Suprapubic skin (tissue), 4 donors: Measurements from ENCODE around the gene RBMX2. TPM values are rescaled to one million over a fixed set of nuclear protein-coding genes. Genes with fewer than 3 reads are reported as not detected.
"Not testable (repeated sequence)": the region's sequence is repeated elsewhere in the genome, so short reads cannot be mapped to it uniquely, and the experiment has no call there.

Source experiments
- DNase-seq, 2 donors: peaks; one replicate each; pipeline ENCODE4 v3.0.0-alpha.2; 2019; ENCODE audit warnings: low spot score in 2 of 2
- H3K27ac ChIP-seq: fragments of 200-600 bp; sonication (generic); one replicate; pipeline ENCODE4 v1.5.1; 2019
- H3K27me3 ChIP-seq: fragments of 200-600 bp; sonication (generic); one replicate; pipeline ENCODE4 v1.5.1; 2019
- H3K36me3 ChIP-seq: fragments of 200-600 bp; sonication (generic); one replicate; pipeline ENCODE4 v1.5.1; 2019
- H3K4me1 ChIP-seq: fragments of 200-600 bp; sonication (generic); one replicate; pipeline ENCODE4 v1.5.1; 2019
- H3K4me3 ChIP-seq: fragments of 200-600 bp; sonication (generic); one replicate; pipeline ENCODE4 v1.5.1; 2019; ENCODE audit warnings: mild to moderate bottlenecking
- H3K9me3 ChIP-seq: fragments of 200-600 bp; sonication (generic); one replicate; pipeline ENCODE4 v1.5.1; 2019
- EP300 ChIP-seq: sonication (generic); formaldehyde crosslinking; IDR thresholded peaks from one replicate; pipeline ENCODE4 v1.6.1; 2017; ENCODE audit warnings: antibody characterized with exemption
- POLR2A ChIP-seq, 2 donors: fragments of 450-650 bp; IDR thresholded peaks; one replicate each; pipeline ENCODE4 v1.6.1; 2017; ENCODE audit warnings: antibody characterized with exemption in 2 of 2, mild to moderate bottlenecking in 2 of 2, moderate library complexity in 2 of 2
- POLR2AphosphoS5 ChIP-seq, 3 donors: sonication (generic); formaldehyde crosslinking; IDR thresholded peaks; one replicate each; pipeline ENCODE4 v1.6.1; 2017; ENCODE audit warnings: antibody characterized with exemption in 3 of 3
- WGBS: methylation state at CpG from one replicate; pipeline ENCODE4 v1.1.5; 2018; 5-methylcytosine and 5-hydroxymethylcytosine counted together
- total RNA-seq, 4 donors: library from RNA; depleted of rRNA; stranded (reverse); fragments of >200 nt; gene quantifications; one replicate each; pipeline ENCODE4 v1.1.0, GENCODE V29; 2016
- TF ChIP-seq, protein P1 (sequence below), 2 donors: fragments of 200-600 bp in 1 of 2; fragments of 450-650 bp in 1 of 2; sonication (generic) in 1 of 2; IDR thresholded peaks; one replicate each; pipeline ENCODE4 v1.5.1; 2016 to 2019; ENCODE audit warnings: antibody characterized with exemption in 2 of 2, mild to moderate bottlenecking in 1 of 2, moderate library complexity in 1 of 2

RBMX2 gene
- total RNA-seq, 4 donors from 2014 or later = 11.3 to 22.5 (median 15.9) TPM

- DNase-seq = no peak
- H3K4me1 ChIP-seq = no peaks in the 10 kb centered on the region
- H3K4me3 ChIP-seq = no peak overlapping the region
- no peak for TF ChIP-seq EP300
- TF ChIP-seq, protein P1, sequence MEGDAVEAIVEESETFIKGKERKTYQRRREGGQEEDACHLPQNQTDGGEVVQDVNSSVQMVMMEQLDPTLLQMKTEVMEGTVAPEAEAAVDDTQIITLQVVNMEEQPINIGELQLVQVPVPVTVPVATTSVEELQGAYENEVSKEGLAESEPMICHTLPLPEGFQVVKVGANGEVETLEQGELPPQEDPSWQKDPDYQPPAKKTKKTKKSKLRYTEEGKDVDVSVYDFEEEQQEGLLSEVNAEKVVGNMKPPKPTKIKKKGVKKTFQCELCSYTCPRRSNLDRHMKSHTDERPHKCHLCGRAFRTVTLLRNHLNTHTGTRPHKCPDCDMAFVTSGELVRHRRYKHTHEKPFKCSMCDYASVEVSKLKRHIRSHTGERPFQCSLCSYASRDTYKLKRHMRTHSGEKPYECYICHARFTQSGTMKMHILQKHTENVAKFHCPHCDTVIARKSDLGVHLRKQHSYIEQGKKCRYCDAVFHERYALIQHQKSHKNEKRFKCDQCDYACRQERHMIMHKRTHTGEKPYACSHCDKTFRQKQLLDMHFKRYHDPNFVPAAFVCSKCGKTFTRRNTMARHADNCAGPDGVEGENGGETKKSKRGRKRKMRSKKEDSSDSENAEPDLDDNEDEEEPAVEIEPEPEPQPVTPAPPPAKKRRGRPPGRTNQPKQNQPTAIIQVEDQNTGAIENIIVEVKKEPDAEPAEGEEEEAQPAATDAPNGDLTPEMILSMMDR (IDR thresholded peaks at IDR 0.05) = no peak
- H3K27ac ChIP-seq = no peak overlapping the region
- WGBS = 88% methylated on average over 6 of the region's 6 CpGs
- H3K9me3 ChIP-seq = no peaks in the 10 kb centered on the region
- no peaks in the 10 kb centered on the region for H3K36me3 ChIP-seq
- H3K27me3 ChIP-seq = no peaks in the 10 kb centered on the region
Measured at GRCh38 chrX:130426531-130426930, 24.7 kb downstream of the RBMX2 start.

DNA sequence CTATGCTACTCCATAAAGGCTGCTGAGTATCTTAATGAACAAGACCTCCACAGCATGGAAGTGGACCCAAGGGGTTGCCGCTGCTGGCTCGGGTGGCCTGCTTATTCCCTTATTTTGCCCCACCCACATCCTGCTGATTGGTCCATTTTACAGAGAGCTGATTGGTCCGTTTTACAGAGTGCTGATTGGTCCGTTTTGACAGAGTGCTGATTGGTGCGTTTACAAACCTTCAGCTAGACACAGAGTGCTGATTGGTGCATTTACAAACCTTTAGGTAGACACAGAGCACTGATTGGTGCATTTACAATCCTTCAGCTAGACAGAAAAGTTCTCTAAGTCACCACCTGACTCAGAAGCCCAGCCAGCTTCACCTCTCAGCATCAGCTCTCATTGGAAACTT, 27.4 kb downstream of the RBMX2 start:
- H3K4me3 ChIP-seq, H3K9me3 ChIP-seq, H3K27me3 ChIP-seq, H3K4me1 ChIP-seq, H3K27ac ChIP-seq, DNase-seq, H3K36me3 ChIP-seq: not testable (repeated sequence)
- 65% methylated on average over 5 of the region's 5 CpGs for WGBS

- no peaks in the 10 kb centered on the region for H3K36me3 ChIP-seq
- DNase-seq = no peak
- H3K9me3 ChIP-seq = no peaks in the 10 kb centered on the region
- no peaks in the 10 kb centered on the region for H3K4me1 ChIP-seq
- H3K27ac ChIP-seq = no peak overlapping the region
- no peak overlapping the region for H3K4me3 ChIP-seq
- H3K27me3 ChIP-seq = no peaks in the 10 kb centered on the region
- TF ChIP-seq EP300 (no peak), POLR2AphosphoS5 (IDR thresholded peaks at IDR 0.05) (no peak)
Measured at GRCh38 chrX:130435937-130436336, 34.1 kb downstream of the RBMX2 start.

DNA sequence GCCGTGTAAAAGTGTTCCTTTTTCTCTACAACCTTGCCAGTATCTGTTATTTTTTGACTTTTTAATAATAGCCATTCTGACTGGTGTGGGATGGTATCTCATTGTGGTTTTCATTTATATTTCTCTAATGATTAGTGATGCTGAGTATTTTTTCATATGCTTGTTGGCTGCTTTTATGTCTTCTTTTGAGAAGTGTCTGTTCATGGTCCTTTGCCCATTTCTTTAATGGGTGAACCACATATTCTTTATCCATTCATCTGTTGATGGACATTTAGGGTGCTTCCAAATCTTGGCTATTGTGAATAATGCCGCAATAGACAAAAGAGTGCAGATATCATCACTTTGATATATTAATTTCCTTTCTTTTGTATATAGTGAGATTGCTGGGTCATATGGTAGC, 36.2 kb downstream of the RBMX2 start:
- not testable (repeated sequence) for H3K27me3 ChIP-seq, H3K27ac ChIP-seq, DNase-seq, H3K4me1 ChIP-seq, H3K4me3 ChIP-seq, H3K36me3 ChIP-seq, H3K9me3 ChIP-seq
- WGBS = 81% methylated on average over 2 of the region's 2 CpGs

DNA sequence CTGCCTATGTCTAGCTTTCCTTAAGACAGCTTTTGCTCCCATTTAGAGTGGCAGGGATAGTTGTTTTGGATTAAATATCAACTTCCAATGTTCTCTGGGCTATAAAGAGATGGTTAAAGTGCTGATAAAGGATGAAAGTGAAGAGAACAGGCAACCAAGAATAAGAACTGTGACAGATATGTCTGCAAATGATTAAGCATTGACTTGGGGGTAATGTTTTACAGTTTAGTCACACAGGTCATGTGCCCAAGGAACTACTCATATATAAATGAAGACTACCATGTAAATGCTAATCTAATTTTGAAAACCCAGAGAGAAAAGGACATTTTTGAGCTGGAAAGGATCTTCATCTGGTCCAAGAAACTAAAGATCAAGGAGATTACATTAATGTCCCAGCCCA, 42.1 kb downstream of the RBMX2 start:
- H3K27me3 ChIP-seq = no peaks in the 10 kb centered on the region
- no peak overlapping the region for H3K4me3 ChIP-seq
- H3K27ac ChIP-seq = no peak overlapping the region
- no peak for DNase-seq
- H3K9me3 ChIP-seq = no peaks in the 10 kb centered on the region
- H3K4me1 ChIP-seq = no peaks in the 10 kb centered on the region
- no peaks in the 10 kb centered on the region for H3K36me3 ChIP-seq
- TF ChIP-seq EP300 (no peak), POLR2A (IDR thresholded peaks at IDR 0.05) (no peak), POLR2AphosphoS5 (IDR thresholded peaks at IDR 0.05) (no peak)
- TF ChIP-seq, protein P1 (IDR thresholded peaks at IDR 0.05) = no peak

DNA sequence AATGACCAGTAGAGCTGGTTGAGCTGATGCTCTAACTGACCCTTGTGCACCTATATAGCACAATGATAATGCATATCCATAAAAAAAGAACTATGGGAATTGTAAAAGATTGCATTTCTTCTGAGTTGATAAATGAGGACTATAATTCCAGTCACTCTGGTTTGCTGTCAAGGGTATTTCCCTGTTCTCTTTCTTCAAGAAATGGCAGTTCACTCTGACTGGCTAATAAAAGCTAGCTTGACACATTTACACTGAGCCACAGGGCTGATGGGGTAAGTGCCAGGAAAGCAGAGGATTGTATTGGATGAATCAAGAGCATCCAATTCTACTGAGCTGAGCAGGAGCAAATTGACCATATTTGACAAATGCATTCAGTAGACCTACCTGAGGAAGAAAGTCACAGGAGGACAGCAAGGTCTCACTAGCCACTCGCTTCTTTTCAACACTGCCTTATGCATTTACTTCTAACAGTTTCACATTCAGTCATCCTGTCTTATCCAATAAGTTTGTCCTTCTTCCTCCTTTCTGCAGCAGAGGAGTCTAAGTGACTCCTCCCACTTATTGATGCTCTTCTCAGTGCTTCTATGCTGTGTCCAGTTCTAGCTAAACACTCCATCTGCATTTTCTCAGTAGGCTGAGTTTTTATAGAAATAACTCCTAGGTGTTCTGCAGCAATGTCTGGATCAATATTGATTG, 43.0 kb downstream of the RBMX2 start:
- Histone ChIP-seq H3K27me3 (no peaks in the 10 kb centered on the region), H3K4me1 (no peaks in the 10 kb centered on the region), H3K27ac (no peak overlapping the region), H3K4me3 (no peak overlapping the region), H3K9me3 (no peaks in the 10 kb centered on the region), H3K36me3 (no peaks in the 10 kb centered on the region)
- DNase-seq = no peak
- 79% methylated on average over 1 of the region's 1 CpG for WGBS
- TF ChIP-seq, protein P1 (IDR thresholded peaks at IDR 0.05) = no peak
- TF ChIP-seq EP300 (no peak), POLR2AphosphoS5 (IDR thresholded peaks at IDR 0.05) (no peak), POLR2A (IDR thresholded peaks at IDR 0.05) (no peak)

- DNase-seq = no peak
- Histone ChIP-seq H3K27me3 (no peaks in the 10 kb centered on the region), H3K36me3 (no peaks in the 10 kb centered on the region), H3K4me3 (no peak overlapping the region), H3K4me1 (no peaks in the 10 kb centered on the region), H3K9me3 (no peaks in the 10 kb centered on the region), H3K27ac (no peak overlapping the region)
- no peak for TF ChIP-seq EP300
- TF ChIP-seq POLR2A (IDR thresholded peaks at IDR 0.05) = no peak
- 62% methylated on average over 4 of the region's 4 CpGs for WGBS
Measured at GRCh38 chrX:130446974-130447373, 45.2 kb downstream of the RBMX2 start.

Other genes with a start within 250 kb of the RBMX2 start
- gene AIFM1, start 236.1 kb upstream of the RBMX2 start, total RNA-seq = 10 to 100 TPM in 1 of 4 donors, 1 to 10 TPM in 3; 7.6 to 11.9 (median 9.3) TPM
- gene RAB33A, start 230.0 kb upstream of the RBMX2 start, total RNA-seq = not detected
- 1 to 10 TPM; 4.5 to 7.2 (median 6.1) TPM for gene ZNF280C, start 133.1 kb upstream of the RBMX2 start, total RNA-seq
- 10 to 100 TPM; 11.1 to 45.8 (median 15.7) TPM for gene SLC25A14, start 62.1 kb upstream of the RBMX2 start, total RNA-seq
- not detected for gene GPR119, start 16.3 kb upstream of the RBMX2 start, total RNA-seq